Metanephros (tissue), 2 donors: ENCODE data around the gene HOXD10. TPM values are rescaled to one million over a fixed set of nuclear protein-coding genes. Genes with fewer than 3 reads are reported as not detected.

Source experiments
- small RNA-seq: library from RNA; depleted of rRNA; stranded (forward); fragments of <200 nt; gene quantifications from one replicate; pipeline ENCODE3, GENCODE V24; 2014; ENCODE audit warnings: low replicate concordance
- total RNA-seq: library from RNA; depleted of rRNA; stranded (reverse); fragments of >200 nt; gene quantifications from one replicate; pipeline ENCODE4 v1.2.3, GENCODE V29; 2014

The HOXD10 gene
- 86.1 TPM for total RNA-seq

GRCh38 chr2:176115883-176116813 lies at the start of gene HOXD10:
Gene HOXD10 (plus strand): TSS chr2:176116778. CDS start chr2:176116834, 56 bp downstream.

GRCh38 chr2:176083796-176084261 lies 32.7 kb upstream of the HOXD10 start, which contains the start of gene EVX2:
Gene EVX2 (minus strand): TSS chr2:176083962. CDS start chr2:176083776, 186 bp downstream.

GRCh38 chr2:176092270-176093144 lies 24.1 kb upstream of the HOXD10 start, which contains the start of gene HOXD13:
Gene HOXD13 (plus strand): TSS chr2:176092721. CDS start chr2:176092891, 170 bp downstream.

GRCh38 chr2:176099728-176100546 lies 16.6 kb upstream of the HOXD10 start, which contains the start of gene HOXD12:
Gene HOXD12 (plus strand): TSS chr2:176099795. CDS start chr2:176099802, 7 bp downstream.

GRCh38 chr2:176106581-176107539 lies 9.7 kb upstream of the HOXD10 start, which contains the start of gene HOXD11:
Gene HOXD11 (plus strand): TSS chr2:176107280. CDS start chr2:176107356, 76 bp downstream.

GRCh38 chr2:176122683-176123410 lies 6.3 kb downstream of the HOXD10 start, which contains the start of gene HOXD9:
Gene HOXD9 (plus strand): TSS chr2:176122719. CDS start chr2:176122769, 50 bp downstream.

GRCh38 chr2:176128982-176129796 lies 12.6 kb downstream of the HOXD10 start, which contains the start of gene HOXD8:
Gene HOXD8 (plus strand): TSS chr2:176129705. CDS start chr2:176130367, 662 bp downstream.

GRCh38 chr2:176151442-176152287 lies 35.1 kb downstream of the HOXD10 start, which contains the start of gene HOXD4:
Gene HOXD4 (plus strand): TSS chr2:176151550. CDS start chr2:176151634, 84 bp downstream.

GRCh38 chr2:176156807-176157498 lies 40.4 kb downstream of the HOXD10 start, which contains the start of gene HOXD3:
Gene HOXD3 (plus strand): TSS chr2:176157307. CDS start chr2:176169115, 11,808 bp downstream.

Small RNA genes within 50 kb of the gene (small RNA-seq; reads per million reads assigned to genes)
- gene MIR10B: 204,125 reads per million, percentile 100 among the genes with 10 or more reads in this experiment

Other genes starting within 250 kb of the HOXD10 start
- 29.4 TPM for gene LNPK, start 114.5 kb upstream of the HOXD10 start, total RNA-seq
- gene EVX2, start 32.8 kb upstream of the HOXD10 start, total RNA-seq: not detected
- 0.06 TPM for gene HOXD13, start 24.1 kb upstream of the HOXD10 start, total RNA-seq
- gene HOXD12, start 17.0 kb upstream of the HOXD10 start, total RNA-seq: 0.23 TPM
- 40.2 TPM for gene HOXD11, start 9.5 kb upstream of the HOXD10 start, total RNA-seq
- 50.0 TPM for gene HOXD9, start 5.9 kb downstream of the HOXD10 start, total RNA-seq
- gene HOXD8, start 12.9 kb downstream of the HOXD10 start, total RNA-seq: 69.9 TPM
- gene HOXD4, start 34.8 kb downstream of the HOXD10 start, total RNA-seq: 48.2 TPM
- 74.7 TPM for gene HOXD3, start 40.5 kb downstream of the HOXD10 start, total RNA-seq
- gene HOXD1, start 71.9 kb downstream of the HOXD10 start, total RNA-seq: 5.5 TPM
- gene MTX2, start 152.7 kb downstream of the HOXD10 start, total RNA-seq: 74.2 TPM